Raji (cell line): ENCODE measurements around the gene XPNPEP2.

ENCODE experiments used
- POLR2A ChIP-seq: IDR thresholded peaks from 2 replicates; pipeline ENCODE4 v1.6.1; 2011; ENCODE audit warnings: low read depth, low read length, control low read depth; ENCODE audit not compliant: insufficient read depth

XPNPEP2 gene

DNA sequence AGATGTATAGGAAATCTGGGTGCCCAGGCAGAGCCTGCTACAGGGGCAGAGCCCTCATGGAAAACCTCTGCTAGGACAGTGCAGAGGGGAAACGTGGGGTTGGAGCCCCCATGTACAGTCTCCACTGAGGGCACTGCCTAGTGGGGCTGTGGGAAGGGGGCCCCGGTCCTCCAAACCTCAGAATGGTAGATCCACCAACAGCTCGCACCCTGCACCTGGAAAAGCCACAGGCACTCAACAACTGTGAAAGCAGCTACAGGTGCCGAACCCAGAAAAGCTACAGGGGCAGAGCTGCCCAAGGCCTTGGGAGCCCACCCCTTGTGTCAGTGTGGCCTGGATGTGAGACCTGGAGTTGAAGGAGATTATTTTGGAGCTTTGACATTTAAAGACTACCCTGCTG, 5.4 kb upstream of the XPNPEP2 start:
- TF ChIP-seq POLR2A = no peak

DNA sequence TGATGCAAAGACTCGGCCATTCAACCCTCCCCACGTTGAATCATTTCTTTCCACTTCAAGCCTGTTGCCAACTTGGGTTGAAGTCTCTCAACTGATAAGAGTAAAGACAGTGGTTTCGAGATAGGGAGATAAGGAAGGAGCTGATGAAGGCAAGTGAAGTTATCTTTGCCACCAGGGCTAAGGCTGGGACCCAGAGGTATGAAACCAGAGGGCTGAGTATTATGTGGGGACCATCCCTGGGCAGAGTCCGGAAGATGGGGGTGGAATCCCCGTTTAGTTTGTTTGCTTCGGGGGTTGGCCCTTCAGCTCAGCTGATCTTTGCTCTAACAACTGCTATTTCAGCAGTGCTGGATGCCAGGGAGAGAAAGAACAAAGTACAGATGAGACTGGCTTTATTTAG, 2.3 kb upstream of the XPNPEP2 start:
- no peak for TF ChIP-seq POLR2A

DNA sequence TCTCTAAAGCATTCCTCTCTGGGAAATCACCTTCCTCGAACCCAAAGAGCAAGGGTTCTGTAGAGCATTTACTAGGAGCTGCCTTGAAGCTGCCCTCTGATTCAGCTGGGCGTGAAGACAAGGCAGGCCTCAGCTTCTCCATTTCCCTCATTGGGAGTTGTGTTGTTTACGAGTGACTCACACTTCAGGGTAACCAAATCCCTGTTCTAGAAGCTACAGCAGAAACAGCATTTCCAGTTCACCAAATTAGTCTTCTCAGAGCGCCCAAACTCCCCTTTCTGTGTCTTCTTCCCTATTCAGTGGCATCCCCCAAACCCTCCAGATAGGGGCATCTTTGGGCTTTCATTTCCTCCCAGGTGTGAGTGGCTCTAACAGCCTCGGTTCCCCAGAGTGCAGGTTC, 863 bp upstream of the XPNPEP2 start:
- no peak for TF ChIP-seq POLR2A

DNA sequence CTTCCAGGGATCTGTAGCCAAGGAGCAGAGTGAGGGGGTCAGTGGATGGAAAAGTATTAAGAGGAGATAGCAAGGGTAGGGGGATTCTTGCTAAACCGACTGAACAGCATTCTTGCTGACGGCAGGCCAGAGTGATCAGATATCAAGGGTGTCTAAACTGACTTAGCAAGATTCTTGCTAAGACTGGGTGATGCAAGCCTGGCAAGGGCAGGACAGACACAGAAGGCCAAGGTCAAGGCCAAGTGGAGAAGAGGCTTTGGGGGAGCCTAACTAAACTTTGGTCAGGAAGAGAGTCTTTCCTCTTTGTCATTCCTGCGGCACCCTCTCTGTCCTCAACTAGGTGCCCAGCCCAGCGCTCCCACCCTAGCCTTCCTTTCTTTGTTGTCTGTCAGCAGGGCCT, 799 bp downstream of the XPNPEP2 start:
- TF ChIP-seq POLR2A = no peak

DNA sequence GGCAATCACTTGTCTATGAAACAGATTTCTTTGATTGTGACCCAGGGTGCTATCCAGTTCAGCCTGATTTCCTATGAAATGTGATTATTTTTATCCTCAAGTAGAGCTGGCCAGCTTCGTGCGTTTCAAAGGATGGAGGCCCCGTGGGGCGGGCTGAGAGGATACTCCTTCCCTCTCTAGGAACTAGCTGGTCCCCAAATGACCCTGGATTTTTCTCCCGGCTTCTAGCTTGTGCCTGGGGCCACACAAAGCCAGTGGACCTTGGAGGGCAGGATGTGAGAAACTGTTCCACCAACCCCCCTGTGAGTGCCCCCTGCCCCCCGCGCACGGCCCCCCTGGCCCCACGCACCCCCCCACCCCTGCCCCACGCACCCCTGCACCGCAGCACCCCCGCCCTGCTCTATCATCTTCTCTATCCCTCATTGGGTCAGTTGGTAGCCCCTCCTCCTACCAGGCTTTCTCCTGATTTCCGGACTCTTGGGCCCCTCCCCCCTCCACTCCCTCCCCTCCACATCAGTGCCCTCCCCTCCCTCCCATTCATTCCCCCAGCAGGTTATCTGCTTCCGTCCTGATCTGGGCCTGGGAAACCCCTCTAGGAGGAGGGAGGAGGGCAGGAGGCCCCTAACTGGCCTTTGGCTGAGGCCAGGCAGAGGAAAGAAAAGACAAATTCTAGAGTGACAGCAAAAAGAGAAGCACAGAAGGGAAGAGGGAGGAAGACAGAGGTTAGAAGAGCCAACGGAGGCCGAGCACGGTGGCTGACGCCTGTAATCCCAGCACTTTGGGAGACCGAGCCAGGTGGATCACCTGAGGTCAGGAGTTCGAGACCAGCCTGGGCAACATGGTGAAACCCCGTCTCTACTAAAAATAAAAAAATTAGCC, 3.3 kb downstream of the XPNPEP2 start:
- no peak for TF ChIP-seq POLR2A

DNA sequence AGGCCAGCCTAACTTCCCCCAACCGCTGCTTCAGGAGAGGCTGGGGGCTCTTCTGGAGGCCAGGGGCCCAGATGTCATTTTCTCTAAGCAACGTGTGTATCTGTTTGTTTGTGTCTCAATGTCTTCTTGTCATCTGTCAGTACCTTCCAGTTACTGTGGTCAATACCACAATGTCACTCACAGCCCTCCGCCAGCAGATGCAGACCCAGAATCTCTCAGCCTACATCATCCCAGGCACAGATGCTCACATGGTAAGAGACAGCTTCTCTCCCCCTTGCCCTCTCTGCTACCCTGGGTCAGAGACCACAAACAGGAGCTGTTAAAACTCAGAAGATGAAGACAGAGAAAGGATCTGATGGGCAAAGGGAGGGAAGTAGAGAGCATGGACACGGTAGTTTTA, 5.0 kb downstream of the XPNPEP2 start:
- no peak for TF ChIP-seq POLR2A

DNA sequence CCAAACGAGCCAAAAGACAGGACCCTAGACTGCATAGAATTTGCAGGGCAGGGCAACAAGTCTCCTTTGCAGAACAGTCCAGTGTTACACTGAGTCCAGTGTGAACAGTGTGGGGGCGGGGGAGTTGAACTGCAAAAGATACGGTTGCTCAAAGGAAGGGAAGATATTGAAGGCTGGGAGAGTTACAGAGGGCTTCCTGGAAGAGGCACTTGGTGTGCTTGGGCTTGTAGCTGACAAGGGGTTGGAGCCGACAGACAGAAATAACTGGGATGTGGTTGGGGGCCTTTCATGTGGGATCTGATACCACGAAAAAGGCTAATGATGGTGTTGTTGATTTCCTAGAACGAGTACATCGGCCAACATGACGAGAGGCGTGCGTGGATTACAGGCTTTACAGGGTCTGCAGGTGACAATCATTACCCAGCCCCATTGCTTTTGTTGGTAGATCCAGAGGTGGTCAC, 6.1 kb downstream of the XPNPEP2 start:
- TF ChIP-seq POLR2A = no peak

DNA sequence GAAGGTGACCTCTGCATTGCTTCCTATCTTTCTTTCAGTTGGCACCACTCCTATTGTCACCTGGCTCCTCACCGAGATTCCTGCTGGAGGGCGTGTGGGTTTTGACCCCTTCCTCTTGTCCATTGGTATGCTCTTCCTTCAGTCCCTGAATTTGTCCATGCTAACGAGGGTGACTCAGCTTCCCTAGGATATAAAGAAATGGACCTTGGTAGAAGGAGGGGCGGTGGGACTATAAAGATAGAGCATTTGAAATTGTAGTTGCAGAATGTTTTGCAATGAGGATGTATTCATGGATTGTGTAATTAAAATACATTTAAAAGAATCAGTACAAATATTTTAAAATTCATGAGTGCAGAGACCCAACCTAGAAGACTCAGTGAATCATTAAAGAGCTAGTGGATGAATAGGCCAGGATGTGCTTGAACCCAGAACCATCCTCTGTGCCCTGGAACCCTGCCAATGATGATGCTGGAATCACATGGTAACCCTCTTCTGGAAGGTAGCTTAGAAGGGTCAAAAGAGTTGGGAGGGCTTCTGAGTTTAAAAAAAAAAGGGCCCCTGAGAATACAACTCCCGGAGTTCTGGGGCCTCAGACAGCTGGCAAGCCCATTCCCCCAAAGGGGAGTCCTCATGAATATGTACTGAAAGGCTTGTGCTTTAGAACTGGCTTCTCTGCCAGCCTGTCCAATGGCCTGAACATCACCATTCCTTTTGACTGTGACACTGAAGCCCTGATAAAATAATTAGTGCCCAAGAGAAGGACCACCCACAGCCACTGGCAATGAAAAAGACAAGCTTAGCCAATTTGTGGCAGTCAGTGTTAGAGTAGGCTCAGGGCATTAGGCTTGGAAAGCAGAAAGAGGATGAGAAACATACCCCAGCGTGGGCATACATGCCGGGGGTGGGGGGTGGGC, 8.0 kb downstream of the XPNPEP2 start:
- no peak for TF ChIP-seq POLR2A

DNA sequence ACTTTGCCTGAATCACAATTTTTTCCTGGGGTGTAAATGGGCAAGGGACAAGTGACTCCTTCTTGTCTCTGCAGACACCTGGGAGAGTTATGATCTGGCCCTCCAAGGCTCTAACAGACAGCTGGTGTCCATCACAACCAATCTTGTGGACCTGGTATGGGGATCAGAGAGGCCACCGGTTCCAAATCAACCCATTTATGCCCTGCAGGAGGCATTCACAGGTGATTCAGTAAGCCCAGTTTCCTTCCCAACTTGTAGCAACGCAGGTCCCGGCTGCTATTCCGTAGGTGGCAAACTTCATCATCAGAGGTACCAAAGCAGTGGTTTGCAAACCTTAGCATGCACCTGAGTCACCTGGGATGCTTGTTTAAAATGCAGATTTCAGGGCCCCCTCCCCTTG, 8.8 kb downstream of the XPNPEP2 start:
- TF ChIP-seq POLR2A = no peak

DNA sequence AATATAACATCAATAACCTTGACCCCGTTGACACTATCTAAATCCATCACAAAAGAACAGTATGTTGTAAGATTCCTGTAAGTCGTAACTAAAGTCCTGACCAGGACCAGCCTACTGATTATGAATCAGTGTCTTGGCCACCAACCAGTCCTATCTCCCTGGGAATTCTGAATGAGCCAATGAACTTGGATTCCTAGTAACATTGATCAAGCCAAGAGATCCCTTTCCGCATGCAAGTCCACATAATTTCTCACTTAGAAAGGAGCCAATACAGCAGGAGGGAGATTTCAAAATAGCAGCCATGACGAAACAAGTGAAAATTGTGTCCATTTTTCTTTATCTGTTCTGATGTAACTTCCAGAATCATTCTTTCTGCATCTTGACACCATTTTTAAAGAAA, 9.5 kb downstream of the XPNPEP2 start:
- TF ChIP-seq POLR2A = no peak

DNA sequence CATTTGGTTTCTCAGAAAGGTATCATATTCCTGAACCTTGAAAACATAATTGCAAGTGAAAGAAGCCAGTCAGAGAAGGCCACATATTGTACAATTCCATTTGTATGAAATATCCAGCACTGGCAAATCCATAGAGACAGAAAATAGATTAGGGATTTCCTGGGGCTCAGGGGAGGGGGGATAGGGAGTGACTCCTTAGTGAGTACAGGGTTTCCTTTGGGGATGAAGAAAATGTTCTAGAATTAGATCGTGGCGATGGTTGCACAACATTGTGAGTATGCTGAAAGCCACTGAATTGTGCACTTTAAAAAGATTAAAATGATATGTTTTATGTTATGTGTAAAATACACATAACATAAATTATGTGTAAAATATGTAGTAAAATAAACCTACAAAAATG, 10.3 kb downstream of the XPNPEP2 start:
- TF ChIP-seq POLR2A = no peak

DNA sequence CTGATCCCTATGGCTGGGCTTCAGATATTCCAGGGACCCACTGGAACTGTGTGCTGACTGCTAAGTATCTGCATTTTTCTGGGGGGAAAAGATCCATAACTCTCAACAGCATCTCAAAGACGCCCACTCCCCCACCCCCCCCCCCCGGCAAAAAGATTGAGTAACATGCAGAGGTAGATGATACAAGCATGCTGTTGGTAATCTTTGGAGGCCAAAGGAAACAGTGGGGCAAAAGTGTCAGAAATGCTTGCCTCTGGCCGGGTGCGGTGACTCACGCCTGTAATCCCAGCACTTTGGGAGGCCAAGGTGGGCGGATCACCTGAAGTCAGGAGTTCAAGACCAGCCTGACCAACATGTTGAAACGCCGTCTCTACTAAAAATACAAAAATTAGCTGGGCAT, 12.2 kb downstream of the XPNPEP2 start:
- TF ChIP-seq POLR2A = no peak

DNA sequence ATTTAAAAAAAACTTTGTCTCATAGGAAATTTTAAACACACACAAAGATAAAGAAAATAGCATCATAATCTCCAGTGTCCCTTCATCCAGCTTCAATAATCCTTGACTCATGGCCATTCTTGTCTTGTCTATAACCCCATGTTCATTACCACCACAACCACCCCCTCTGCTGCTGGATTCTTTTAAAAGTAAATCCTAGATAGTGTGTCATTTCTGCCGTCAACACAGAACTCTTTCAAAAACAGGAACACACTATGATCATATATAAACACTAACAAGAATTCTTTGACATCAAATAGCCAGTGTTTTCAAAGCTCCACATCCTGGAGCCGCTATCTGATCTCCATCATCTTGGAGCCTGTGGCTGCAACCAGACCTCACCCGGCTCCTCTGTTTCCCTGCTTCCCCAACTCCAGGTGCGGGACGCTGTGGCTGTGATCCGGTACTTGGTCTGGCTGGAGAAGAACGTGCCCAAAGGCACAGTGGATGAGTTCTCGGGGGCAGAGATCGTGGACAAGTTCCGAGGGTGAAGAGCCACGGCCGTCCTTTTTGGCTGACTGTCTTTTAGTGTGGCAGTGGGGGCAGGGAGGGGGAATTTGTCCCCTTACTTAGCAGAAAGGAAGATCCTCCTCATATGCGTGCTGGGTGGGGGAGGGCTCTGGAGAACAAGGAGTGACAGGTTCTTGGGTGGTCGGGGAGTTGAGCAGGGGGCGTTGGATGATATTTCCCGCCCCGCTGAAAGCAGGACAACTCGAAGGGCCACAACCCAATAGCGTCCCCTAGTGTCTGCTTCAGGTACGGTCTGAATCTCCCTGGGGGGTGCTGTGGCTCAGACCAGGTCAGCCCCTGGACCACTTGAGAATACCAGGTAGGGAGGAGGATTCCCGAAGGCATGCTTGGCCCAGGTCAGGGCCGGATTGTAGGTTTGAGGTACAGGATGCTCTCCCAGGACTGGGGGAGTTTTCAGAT, 15.6 kb downstream of the XPNPEP2 start:
- TF ChIP-seq POLR2A = no peak

DNA sequence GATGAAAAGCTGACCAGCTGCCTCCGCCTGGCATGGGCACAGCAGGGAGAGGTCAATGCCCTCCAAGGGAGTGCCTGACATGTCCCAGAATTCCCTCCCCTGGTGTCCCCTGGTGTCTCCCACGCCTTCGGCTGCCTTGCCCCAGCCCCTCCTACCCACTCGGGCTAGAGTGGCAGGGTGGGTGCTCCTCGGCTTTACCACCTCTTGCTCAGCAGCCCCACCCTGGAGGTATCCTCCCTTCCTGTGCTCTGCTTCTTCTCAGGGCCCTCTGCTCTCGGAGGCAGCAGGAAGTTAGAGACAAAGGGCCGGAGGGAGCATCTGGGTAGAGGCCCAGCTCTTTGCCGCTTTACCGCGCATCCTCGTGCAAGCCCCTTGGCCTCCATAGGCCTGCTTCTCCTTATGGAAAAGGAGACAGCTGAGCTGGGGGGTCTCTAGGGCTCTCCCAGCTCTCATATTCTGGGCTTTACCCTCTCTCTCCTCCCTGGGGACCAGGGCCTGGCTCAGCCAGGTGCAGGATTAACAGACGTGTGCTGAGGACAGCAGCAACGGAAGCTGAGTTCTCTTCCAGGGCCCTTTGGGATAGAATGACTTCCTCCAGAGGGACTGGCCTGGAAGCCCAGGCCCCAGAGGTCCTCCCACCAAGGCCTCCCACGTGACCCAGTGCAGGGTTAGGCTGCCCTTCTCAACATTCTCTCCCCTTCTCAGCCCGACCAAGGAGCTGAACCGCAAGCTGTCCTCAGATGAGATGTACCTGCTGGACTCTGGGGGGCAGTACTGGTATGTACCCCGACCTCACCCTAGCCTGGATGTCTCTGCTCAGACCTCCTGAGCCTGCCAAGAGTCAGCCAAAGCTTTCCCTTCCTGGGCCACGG, 17.2 kb downstream of the XPNPEP2 start:
- no peak for TF ChIP-seq POLR2A
